C4-2B (cell line): ENCODE results near the gene EMX1.

Source experiments
- H3K27ac ChIP-seq: fragments of 450-650 bp; 2 replicates; pipeline ENCODE4 v1.5.1; 2017
- ZFX ChIP-seq: fragments of 450-650 bp; IDR thresholded peaks from 2 replicates; pipeline ENCODE4 v1.6.1; 2017
- TF ChIP-seq, protein P1 (sequence below): fragments of 450-650 bp; conservative IDR thresholded peaks from 2 replicates; pipeline ENCODE4 v1.5.1; 2017; ENCODE audit warnings: mild to moderate bottlenecking

Gene EMX1

DNA sequence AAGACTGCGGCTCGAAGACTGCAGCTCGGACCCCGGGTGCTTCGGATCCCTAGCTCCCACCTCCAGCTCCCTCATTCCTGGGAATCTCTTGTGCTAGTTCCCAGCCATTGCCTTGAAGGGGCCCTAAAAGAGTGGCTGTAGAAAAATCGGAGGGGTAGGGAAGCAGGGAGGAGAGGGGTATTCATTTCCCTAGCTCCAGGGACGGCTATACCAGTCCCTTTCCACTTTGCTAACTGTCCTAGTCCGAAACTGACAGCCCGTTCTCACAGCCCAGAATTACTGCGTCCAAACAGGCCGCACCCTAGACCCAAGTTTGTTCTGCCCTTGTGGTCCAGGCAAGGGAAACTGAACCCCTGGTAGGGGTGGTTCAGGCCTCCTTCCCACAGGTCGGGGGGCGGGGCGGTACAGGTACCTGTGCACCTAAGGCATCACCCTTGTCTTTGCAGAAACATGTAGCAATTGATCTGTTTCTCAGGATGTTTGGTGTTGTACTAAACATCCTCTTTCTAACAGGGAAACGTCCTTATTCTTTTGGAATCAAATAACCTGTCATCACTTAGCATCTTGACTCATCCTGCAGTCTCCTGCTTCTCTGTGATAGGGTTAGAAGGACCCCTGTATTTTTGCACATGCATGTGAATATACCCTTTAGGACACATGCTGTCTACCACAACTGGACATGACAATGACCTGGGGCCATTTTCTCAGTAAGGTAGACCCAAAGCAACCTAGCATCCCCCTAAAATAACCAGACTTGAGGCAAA, 4.0 kb downstream of the EMX1 start:
- TF ChIP-seq ZFX, result no peak
- TF ChIP-seq, protein P1, sequence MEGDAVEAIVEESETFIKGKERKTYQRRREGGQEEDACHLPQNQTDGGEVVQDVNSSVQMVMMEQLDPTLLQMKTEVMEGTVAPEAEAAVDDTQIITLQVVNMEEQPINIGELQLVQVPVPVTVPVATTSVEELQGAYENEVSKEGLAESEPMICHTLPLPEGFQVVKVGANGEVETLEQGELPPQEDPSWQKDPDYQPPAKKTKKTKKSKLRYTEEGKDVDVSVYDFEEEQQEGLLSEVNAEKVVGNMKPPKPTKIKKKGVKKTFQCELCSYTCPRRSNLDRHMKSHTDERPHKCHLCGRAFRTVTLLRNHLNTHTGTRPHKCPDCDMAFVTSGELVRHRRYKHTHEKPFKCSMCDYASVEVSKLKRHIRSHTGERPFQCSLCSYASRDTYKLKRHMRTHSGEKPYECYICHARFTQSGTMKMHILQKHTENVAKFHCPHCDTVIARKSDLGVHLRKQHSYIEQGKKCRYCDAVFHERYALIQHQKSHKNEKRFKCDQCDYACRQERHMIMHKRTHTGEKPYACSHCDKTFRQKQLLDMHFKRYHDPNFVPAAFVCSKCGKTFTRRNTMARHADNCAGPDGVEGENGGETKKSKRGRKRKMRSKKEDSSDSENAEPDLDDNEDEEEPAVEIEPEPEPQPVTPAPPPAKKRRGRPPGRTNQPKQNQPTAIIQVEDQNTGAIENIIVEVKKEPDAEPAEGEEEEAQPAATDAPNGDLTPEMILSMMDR, result no peak
- no peak overlapping the region for H3K27ac ChIP-seq

DNA sequence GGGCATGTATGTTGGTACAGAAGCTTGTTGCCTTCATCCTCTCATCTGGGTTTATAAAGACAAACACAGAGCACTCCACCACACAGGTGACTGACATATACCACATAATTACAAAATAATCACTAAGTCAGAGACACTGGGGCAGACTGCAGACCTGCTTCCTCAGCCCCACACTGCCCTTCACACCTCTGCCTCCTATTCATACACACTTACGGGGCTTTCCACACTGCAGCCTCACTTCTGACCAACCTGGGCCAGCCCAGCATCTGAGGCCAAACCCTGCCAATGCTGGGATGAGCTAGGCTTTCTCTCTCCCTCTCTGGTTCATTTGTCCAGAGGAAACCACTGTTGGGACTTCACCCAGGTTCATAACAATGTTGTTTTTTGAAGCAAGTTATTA, 4.5 kb downstream of the EMX1 start:
- TF ChIP-seq, protein P1, result no peak
- H3K27ac ChIP-seq, result no peak overlapping the region

DNA sequence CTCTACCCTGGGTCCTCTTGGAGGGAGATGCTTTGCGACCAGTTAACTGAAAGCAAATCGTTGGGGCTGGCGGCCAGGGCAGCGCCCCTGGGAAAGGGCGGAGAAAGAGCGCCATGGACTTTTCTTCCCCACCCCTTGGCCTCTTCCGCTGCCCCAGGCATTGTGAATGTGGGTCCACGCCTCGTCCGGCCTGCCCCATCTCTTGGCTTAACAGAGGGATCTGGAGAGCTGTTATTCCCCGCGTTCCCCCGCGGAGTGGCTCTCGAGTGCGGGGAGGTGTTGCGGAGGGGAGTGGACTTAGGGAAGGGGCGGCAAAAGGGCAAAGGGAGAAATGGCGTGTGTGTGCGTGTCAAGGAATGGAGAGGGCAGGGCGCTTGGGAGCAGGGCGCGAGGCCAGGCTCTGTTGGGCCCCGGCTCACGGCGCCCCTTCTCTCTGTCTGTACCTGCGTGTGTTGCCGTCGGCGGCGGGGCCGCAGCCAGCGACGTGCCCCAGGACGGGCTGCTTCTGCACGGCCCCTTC, 6.6 kb downstream of the EMX1 start:
- H3K27ac ChIP-seq, result no peak overlapping the region
- no peak for TF ChIP-seq ZFX
- TF ChIP-seq, protein P1, result no peak

DNA sequence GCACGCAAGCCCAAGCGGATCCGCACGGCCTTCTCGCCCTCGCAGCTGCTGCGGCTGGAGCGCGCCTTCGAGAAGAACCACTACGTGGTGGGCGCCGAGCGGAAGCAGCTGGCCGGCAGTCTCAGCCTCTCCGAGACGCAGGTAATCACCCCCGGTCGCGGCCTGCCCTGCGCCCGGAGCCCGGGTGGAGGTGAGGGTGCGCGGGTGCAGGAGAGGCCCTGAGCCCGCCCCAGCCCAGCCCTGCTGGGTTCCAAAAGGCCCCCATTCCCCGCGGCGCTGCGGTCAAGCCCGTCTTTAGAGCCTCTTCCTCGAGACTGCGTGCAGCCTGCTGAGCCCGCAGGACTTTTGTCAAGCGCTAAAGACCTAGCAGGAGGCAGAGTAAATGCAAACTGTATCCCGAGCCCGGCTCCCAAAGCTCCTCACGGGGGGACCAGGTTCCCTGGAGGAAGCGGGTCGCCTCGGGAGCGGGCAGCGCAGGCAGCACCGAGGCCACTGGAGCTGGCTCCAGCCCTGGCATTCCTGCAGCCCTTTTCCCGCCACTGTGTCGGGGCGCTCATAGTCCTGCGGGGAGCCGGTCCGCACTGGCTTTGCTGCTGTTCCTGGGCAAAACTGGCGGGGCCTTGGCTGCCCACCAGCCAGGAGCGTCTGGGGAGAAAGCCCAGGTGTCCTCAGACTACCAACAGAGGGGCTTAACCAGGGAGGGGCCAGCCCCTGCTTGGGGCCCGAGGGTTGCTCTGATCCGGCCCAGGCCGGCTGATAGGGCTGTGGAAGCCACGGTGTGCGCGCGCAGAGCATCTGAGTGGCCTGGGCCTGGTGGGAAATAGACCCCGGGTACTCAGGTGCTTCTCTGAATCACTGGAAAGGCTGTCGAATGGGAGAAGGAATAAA, 7.3 kb downstream of the EMX1 start:
- TF ChIP-seq ZFX, result no peak
- TF ChIP-seq, protein P1, result no peak
- H3K27ac ChIP-seq, result no peak overlapping the region

DNA sequence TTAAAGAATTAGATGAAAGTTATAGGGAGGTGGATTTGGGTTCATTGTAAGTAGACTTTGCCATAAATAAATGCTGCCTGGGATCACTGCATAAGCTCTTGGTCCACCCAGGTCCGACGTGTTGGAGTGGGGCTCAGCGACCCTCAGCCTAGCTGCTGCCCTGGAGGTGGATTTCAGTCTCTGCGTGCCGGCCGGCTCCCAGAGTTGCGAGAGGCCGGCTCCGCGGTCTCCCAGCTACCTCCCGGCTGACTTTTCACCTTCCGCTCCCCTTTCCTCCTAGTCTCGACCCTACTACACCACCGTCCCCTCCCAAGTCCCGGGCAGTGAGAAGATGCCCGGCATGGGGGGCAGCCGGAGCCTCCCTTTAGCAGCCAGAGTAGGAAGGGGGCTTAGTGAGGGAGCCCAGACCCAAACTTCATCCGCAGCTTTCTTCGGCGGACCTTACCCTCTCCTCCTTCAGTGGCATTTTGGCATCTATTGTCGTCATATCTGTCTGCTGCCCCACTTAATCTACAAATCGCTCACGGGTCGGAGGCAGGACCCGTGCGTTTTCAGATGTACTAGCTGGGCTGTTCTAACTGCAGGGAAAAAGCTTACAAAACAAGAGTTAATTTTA, 8.1 kb downstream of the EMX1 start:
- no peak for TF ChIP-seq ZFX
- TF ChIP-seq, protein P1, result no peak
- no peak overlapping the region for H3K27ac ChIP-seq

DNA sequence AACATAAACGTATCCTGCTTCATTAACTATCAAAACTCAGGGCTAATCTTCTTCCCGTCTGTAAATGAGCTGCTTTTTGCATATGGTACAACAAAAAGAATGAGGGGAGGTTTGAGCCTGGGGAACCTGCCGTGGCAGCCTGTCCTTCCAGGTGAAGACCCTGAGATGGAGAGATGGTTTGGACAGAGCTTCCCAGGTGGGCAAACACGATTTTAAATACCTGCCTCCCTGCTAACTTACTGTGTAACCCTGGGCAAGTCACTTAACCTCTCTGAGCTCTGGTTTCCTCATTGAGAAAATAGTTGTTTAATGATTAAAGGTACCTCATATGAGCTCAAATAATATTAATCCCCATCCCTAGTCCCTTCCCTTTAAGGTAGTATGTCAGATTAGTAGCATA, 9.0 kb downstream of the EMX1 start:
- H3K27ac ChIP-seq, result no peak overlapping the region
- TF ChIP-seq, protein P1, result no peak
- no peak for TF ChIP-seq ZFX
